Panc1 (cell line): Measurements from ENCODE around the gene DNTT. TPM values are rescaled to one million over a fixed set of nuclear protein-coding genes. Genes with fewer than 3 reads are reported as not detected.

Experiments
- ATAC-seq: fragments of 200-7000 bp; cut with Tn5 transposase; 2 replicates; pipeline ENCODE4 v1.9.1; 2020; ENCODE audit warnings: mild to moderate bottlenecking, moderate library complexity
- BruUV-seq: library from RNA; stranded (reverse); fragments of 400-500 nt; replicated peaks from 2 replicates; lab custom pipeline; 2021; lab: Mats Ljungman, UMichigan
- CTCF ChIA-PET: fragments of 300-600 bp; sonication (Branson Sonifier 250); formaldehyde crosslinking; loops from one replicate; lab custom pipeline; 2022; ENCODE audit warnings: antibody characterized with exemption; lab: Charles Lee
- POLR2A ChIA-PET: fragments of 300-600 bp; sonication (Branson Sonifier 250); formaldehyde crosslinking; loops from one replicate; lab custom pipeline; 2022; ENCODE audit warnings: antibody characterized with exemption; lab: Charles Lee
- DNase-seq: peaks from one replicate; pipeline ENCODE4 v3.0.0-alpha.2; 2010; ENCODE audit warnings: low read depth, low spot score
- H3K27ac ChIP-seq: 2 replicates; pipeline ENCODE4 v1.5.1; 2011; ENCODE audit warnings: mild to moderate bottlenecking, low read length, inconsistent platforms
- H3K27me3 ChIP-seq: fragments of 200-500 bp; sonication (Bioruptor generic); 2 replicates; pipeline ENCODE4 v1.6.0; 2014; ENCODE audit warnings: low read length, inconsistent platforms; ENCODE audit not compliant: control insufficient read depth, insufficient read depth
- H3K36me3 ChIP-seq: fragments of 200-500 bp; sonication (Bioruptor generic); 2 replicates; pipeline ENCODE4 v1.5.1; 2014; ENCODE audit warnings: inconsistent platforms, mild to moderate bottlenecking, low read length, moderate library complexity; ENCODE audit not compliant: control insufficient read depth, insufficient read depth
- H3K4me1 ChIP-seq: 2 replicates; pipeline ENCODE4 v1.5.1; 2011; ENCODE audit warnings: inconsistent platforms, mild to moderate bottlenecking, low read length, moderate library complexity; ENCODE audit not compliant: control insufficient read depth, insufficient read depth
- H3K4me3 ChIP-seq, 2 experiments: 2 replicates each; pipeline ENCODE4 v1.5.1; 2011 to 2012; ENCODE audit warnings: low read depth in 2 of 2, low read length in 2 of 2, mild to moderate bottlenecking in 2 of 2, inconsistent platforms in 1 of 2, moderate library complexity in 1 of 2
- H3K9me3 ChIP-seq: fragments of 200-500 bp; sonication (Bioruptor generic); 2 replicates; pipeline ENCODE4 v1.5.1; 2014; ENCODE audit warnings: low read depth, mild to moderate bottlenecking, inconsistent platforms, low read length, moderate library complexity; ENCODE audit not compliant: control insufficient read depth, insufficient read depth
- POLR2AphosphoS5 ChIP-seq: IDR thresholded peaks from 2 replicates; pipeline ENCODE4 v1.6.1; 2012; ENCODE audit warnings: mild to moderate bottlenecking, low read depth, low read length, moderate library complexity
- SIN3A ChIP-seq: IDR thresholded peaks from 2 replicates; pipeline ENCODE4 v1.6.1; 2012; ENCODE audit warnings: low read depth, mild to moderate bottlenecking, low read length, moderate library complexity, borderline replicate concordance; ENCODE audit not compliant: insufficient read depth
- TCF7L2 ChIP-seq: IDR thresholded peaks from 2 replicates; pipeline ENCODE4 v1.6.1; 2011; ENCODE audit warnings: mild to moderate bottlenecking, low read depth, low read length, inconsistent platforms
- in situ Hi-C: cut with HindIII; loops from 2 replicates; pipeline ENCODE4 v1.10.0; 2016; ENCODE audit warnings: low sequenced_read_pairs, low pct_unique_long_range_greater_than_20kb
- intact Hi-C: fragments of 100-400 bp; cut with micrococcal nuclease; formaldehyde crosslinking; loops from one replicate; pipeline ENCODE4 v1.10.0; 2022; ENCODE audit not compliant: unreplicated experiment
- total RNA-seq: library from RNA; stranded (reverse); gene quantifications from one replicate; pipeline ENCODE4 v1.2.1, GENCODE V29; 2021; ENCODE audit not compliant: unreplicated experiment
- TF ChIP-seq, protein P1 (sequence below), 2 experiments: IDR thresholded peaks; 2 replicates each; pipeline ENCODE4 v1.6.1; 2011 to 2012; ENCODE audit warnings: low read depth in 2 of 2, control low read depth in 1 of 2, low read length in 1 of 2, mild to moderate bottlenecking in 1 of 2, moderate library complexity in 1 of 2; ENCODE audit not compliant: insufficient read depth in 1 of 2
- TF ChIP-seq, protein P2 (sequence below): fragments of 450-650 bp; IDR thresholded peaks from 2 replicates; pipeline ENCODE4 v1.5.1; 2017; ENCODE audit warnings: mild to moderate bottlenecking

Gene DNTT
- total RNA-seq, 1 experiment from 2014 or later: not detected

DNA sequence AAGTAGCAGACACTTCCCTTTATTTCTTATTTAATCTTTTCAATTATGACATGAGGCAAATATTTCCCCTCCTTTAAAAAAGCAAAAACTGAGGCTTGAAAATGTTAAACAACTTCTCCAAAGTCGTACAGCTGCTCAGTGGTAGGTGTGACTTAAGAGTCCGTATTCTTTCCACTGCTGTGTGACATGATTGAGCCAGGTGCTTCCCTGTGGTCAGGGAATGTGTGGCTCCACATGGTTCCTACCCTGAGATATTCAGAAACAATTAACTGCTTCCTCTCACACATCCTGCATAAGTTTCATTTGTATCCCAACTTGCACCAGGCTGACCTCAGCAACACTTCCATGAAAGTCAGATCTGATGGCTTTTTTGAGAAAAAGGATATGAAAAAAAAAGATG is 41.0 kb downstream of the DNTT start:
- intact Hi-C loops (no loop called here), in situ Hi-C loops (no loop called here)
- Histone ChIP-seq H3K27ac (no peak overlapping the region), H3K4me3 (no peak overlapping the region), H3K27me3 (peaks cover 3% of the 10 kb centered on the region; the same call in 1 of the 2 replicates), H3K4me1 (no peaks in the 10 kb centered on the region), H3K9me3 (peaks cover 13% of the 10 kb centered on the region; the same call in 1 of the 2 replicates), H3K36me3 (no peaks in the 10 kb centered on the region)
- ChIA-PET POLR2A (no interaction called here), CTCF (no interaction called here)
- ATAC-seq (no peak), DNase-seq (no peak)
- BruUV-seq: no TSS peak
- TF ChIP-seq TCF7L2: no peak
- TF ChIP-seq, protein P1, sequence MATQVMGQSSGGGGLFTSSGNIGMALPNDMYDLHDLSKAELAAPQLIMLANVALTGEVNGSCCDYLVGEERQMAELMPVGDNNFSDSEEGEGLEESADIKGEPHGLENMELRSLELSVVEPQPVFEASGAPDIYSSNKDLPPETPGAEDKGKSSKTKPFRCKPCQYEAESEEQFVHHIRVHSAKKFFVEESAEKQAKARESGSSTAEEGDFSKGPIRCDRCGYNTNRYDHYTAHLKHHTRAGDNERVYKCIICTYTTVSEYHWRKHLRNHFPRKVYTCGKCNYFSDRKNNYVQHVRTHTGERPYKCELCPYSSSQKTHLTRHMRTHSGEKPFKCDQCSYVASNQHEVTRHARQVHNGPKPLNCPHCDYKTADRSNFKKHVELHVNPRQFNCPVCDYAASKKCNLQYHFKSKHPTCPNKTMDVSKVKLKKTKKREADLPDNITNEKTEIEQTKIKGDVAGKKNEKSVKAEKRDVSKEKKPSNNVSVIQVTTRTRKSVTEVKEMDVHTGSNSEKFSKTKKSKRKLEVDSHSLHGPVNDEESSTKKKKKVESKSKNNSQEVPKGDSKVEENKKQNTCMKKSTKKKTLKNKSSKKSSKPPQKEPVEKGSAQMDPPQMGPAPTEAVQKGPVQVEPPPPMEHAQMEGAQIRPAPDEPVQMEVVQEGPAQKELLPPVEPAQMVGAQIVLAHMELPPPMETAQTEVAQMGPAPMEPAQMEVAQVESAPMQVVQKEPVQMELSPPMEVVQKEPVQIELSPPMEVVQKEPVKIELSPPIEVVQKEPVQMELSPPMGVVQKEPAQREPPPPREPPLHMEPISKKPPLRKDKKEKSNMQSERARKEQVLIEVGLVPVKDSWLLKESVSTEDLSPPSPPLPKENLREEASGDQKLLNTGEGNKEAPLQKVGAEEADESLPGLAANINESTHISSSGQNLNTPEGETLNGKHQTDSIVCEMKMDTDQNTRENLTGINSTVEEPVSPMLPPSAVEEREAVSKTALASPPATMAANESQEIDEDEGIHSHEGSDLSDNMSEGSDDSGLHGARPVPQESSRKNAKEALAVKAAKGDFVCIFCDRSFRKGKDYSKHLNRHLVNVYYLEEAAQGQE (IDR thresholded peaks at IDR 0.05; ENCODE audit: insufficient read depth in 1 of 2, low read depth in 2 of 2, low read length in 1 of 2): no peak
- TF ChIP-seq, protein P2, sequence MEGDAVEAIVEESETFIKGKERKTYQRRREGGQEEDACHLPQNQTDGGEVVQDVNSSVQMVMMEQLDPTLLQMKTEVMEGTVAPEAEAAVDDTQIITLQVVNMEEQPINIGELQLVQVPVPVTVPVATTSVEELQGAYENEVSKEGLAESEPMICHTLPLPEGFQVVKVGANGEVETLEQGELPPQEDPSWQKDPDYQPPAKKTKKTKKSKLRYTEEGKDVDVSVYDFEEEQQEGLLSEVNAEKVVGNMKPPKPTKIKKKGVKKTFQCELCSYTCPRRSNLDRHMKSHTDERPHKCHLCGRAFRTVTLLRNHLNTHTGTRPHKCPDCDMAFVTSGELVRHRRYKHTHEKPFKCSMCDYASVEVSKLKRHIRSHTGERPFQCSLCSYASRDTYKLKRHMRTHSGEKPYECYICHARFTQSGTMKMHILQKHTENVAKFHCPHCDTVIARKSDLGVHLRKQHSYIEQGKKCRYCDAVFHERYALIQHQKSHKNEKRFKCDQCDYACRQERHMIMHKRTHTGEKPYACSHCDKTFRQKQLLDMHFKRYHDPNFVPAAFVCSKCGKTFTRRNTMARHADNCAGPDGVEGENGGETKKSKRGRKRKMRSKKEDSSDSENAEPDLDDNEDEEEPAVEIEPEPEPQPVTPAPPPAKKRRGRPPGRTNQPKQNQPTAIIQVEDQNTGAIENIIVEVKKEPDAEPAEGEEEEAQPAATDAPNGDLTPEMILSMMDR: no peak

DNA sequence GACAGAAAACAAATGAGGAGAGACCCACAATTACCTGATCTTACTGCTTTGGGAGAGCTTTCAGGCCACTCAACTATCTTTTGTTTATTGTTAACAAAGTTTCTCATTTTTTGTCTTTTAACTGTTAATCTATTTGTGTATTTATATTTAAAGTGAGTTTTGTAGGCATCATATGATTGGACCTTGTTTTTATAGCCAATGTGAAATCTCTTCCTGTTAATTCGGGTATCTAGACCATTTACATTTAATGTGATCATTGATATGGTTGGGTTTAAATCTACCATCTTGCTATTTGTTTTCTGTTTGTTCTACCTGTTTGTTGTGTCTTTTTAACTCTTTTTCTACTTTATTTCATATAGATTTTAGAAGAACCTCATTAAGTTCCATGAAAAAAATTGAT is 42.1 kb downstream of the DNTT start:
- ATAC-seq (no peak), DNase-seq (no peak)
- Histone ChIP-seq H3K27me3 (peaks cover 2% of the 10 kb centered on the region; the same call in 1 of the 2 replicates), H3K4me3 (no peak overlapping the region), H3K36me3 (no peaks in the 10 kb centered on the region), H3K4me1 (no peaks in the 10 kb centered on the region), H3K9me3 (peaks cover 13% of the 10 kb centered on the region; the same call in 1 of the 2 replicates), H3K27ac (no peak overlapping the region)
- ChIA-PET POLR2A (no interaction called here), CTCF (interaction anchor here (0.6 kb wide), 2 partner anchors 154 to 440 kb away, joined by 3 read pairs; no protein-coding TSS in a partner anchor)
- BruUV-seq: no TSS peak
- TF ChIP-seq TCF7L2: no peak
- no peak for TF ChIP-seq POLR2AphosphoS5
- TF ChIP-seq, protein P2: no peak
- TF ChIP-seq SIN3A: no peak
- TF ChIP-seq, protein P1 (IDR thresholded peaks at IDR 0.05; ENCODE audit: insufficient read depth in 1 of 2, low read depth in 2 of 2, low read length in 1 of 2): no peak
- in situ Hi-C loops: no loop called here
- intact Hi-C loops: no loop called here
